Activated CD4-positive, alpha-beta T cell treated with anti-CD3 and anti-CD28 coated beads, Interleukin-2, amount 50 U/mL, for 48 hours (primary cell): ENCODE measurements around the gene TBC1D14.

Experiments used
- DNase-seq, 2 experiments: peaks; one replicate each; pipeline ENCODE4 v3.0.0-alpha.2; 2020

The TBC1D14 gene

GRCh38 chr4:7026107-7026506 is 116.5 kb downstream of the TBC1D14 start:
- DNase-seq: no peak

- no peak for DNase-seq
Measured at GRCh38 chr4:7027284-7027683, 117.7 kb downstream of the TBC1D14 start.

- no peak for DNase-seq
Measured at GRCh38 chr4:7027913-7028312, 118.3 kb downstream of the TBC1D14 start.

- no peak for DNase-seq
Measured at GRCh38 chr4:7029212-7029611, 119.6 kb downstream of the TBC1D14 start.

GRCh38 chr4:7029921-7030320 is 120.3 kb downstream of the TBC1D14 start:
- DNase-seq: no peak

GRCh38 chr4:7030856-7031255 is 121.2 kb downstream of the TBC1D14 start:
- no peak for DNase-seq

- DNase-seq: no peak
Measured at GRCh38 chr4:7031558-7032449, 122.2 kb downstream of the TBC1D14 start.

- no peak for DNase-seq
Measured at GRCh38 chr4:7032596-7032995, 123.0 kb downstream of the TBC1D14 start.

GRCh38 chr4:7034262-7035081 is 124.8 kb downstream of the TBC1D14 start:
- no peak for DNase-seq

- no peak for DNase-seq
Measured at GRCh38 chr4:7037425-7037824, 127.8 kb downstream of the TBC1D14 start.

GRCh38 chr4:7040765-7041164 is 131.1 kb downstream of the TBC1D14 start:
- no peak for DNase-seq

- DNase-seq: no peak
Measured at GRCh38 chr4:7041246-7041645, 131.6 kb downstream of the TBC1D14 start.

- DNase-seq: no peak
Measured at GRCh38 chr4:7041801-7042502, 132.3 kb downstream of the TBC1D14 start.

- peak; percentile 93 to 95 for DNase-seq
Measured at GRCh38 chr4:7042503-7043283, 133.1 kb downstream of the TBC1D14 start.

- DNase-seq: peak; percentile 46 to 58
Measured at GRCh38 chr4:7043284-7044136, 133.9 kb downstream of the TBC1D14 start, which contains the start of gene TADA2B. Gene TADA2B, plus strand, starts transcription at chr4:7043372. Its CDS starts 208 bp downstream, at chr4:7043580.

GRCh38 chr4:7044137-7044930 is 134.7 kb downstream of the TBC1D14 start:
- DNase-seq: no peak

- no peak for DNase-seq
Measured at GRCh38 chr4:7045553-7045952, 135.9 kb downstream of the TBC1D14 start.

- DNase-seq: no peak
Measured at GRCh38 chr4:7045961-7046921, 136.6 kb downstream of the TBC1D14 start.

- DNase-seq: no peak
Measured at GRCh38 chr4:7046971-7047370, 137.3 kb downstream of the TBC1D14 start.
